Ovary (tissue), 3 donors: Measurements from ENCODE around the gene TRAPPC2.

Experiments
- CTCF ChIP-seq, 3 donors: fragments of 450-650 bp in 2 of 3; fragments of 200-600 bp in 1 of 3; IDR thresholded peaks; one replicate each; pipeline versions ENCODE4 v1.5.1 to v1.8.0; 2016 to 2022; ENCODE audit warnings: antibody characterized with exemption in 3 of 3, mild to moderate bottlenecking in 1 of 3
- EP300 ChIP-seq: sonication (generic); formaldehyde crosslinking; IDR thresholded peaks from one replicate; pipeline ENCODE4 v1.6.1; 2017; ENCODE audit warnings: antibody characterized with exemption
- donor health status: DM: no; HTN: no; CAD: no.

- no peak for TF ChIP-seq EP300
- TF ChIP-seq CTCF (IDR thresholded peaks at IDR 0.05) = no peak
Measured at GRCh38 chrX:13760426-13760825, 26.0 kb upstream of the TRAPPC2 start.
